GM21619 (cell line): ENCODE results near the gene MME.
"Not testable (repeated sequence)": the region's sequence is repeated elsewhere in the genome, so short reads cannot be mapped to it uniquely, and the experiment has no call there.

Source experiments
- ATAC-seq: cut with Tn5 transposase; IDR thresholded peaks from one replicate; pipeline ENCODE4 v1.9.1; 2021; ENCODE audit not compliant: unreplicated experiment

The MME gene

GRCh38 chr3:155083313-155083905, 3.3 kb downstream of the MME start:
- ATAC-seq, result no peak

DNA sequence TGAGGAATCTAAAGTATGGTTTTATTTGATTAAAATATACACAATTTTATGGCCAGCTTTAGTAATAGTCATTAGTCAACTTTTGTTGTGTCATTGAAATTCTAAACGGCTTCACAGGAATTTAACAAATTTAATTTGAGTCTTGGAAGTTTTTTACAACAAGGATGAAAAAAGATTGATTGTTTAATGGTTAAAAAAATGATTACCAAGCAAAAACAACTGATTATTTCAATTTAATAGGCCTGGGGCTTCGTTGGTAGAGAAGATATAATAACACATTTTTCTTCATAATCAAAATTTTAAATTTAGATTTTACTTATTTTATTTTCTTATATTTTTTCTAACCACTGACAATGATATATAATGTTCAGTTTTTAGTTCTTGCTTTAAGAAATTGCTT, 4.4 kb downstream of the MME start:
- ATAC-seq, result no peak

GRCh38 chr3:155086051-155086450, 5.9 kb downstream of the MME start:
- ATAC-seq, result no peak

- no peak for ATAC-seq
Measured at GRCh38 chr3:155088706-155089345, 8.7 kb downstream of the MME start.

GRCh38 chr3:155089495-155089894, 9.4 kb downstream of the MME start:
- no peak for ATAC-seq

DNA sequence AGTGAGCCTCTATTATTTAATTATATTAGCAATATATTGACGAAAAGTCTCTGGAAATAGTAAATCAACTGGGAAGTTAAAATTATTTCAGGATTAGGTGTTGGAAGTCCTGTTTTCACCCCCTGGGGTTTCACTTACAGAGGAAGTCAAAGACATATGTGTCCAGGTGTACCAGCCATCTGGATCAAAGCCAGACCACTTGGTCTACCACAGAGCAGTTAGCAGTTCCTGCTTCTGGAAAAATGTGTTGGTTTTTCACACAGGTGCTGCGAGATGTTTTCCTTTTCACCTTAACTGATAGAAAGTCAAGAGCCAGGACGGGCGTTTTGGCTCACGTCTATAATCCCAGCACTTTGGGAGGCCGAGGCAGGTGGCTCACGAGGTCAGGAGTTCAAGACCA, 13.1 kb downstream of the MME start:
- ATAC-seq, result no peak

GRCh38 chr3:155096303-155097008, 16.3 kb downstream of the MME start:
- no peak for ATAC-seq

DNA sequence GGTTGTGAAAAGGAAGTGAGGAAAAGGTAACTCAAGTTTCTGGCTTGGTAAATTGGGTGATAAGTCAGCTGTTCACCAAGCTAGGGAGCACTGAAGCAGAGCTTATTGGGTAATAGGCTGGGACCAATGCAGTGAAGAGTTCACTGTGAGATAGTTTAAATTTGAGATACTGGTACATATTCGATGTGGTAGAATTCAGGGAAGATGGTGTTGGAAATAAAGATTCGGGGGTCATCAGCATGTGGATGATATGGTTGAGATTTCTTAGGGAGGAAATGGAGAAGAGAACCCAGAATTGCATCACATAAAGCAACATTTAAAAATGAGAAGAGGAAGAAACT, 16.9 kb downstream of the MME start:
- ATAC-seq, result no peak

DNA sequence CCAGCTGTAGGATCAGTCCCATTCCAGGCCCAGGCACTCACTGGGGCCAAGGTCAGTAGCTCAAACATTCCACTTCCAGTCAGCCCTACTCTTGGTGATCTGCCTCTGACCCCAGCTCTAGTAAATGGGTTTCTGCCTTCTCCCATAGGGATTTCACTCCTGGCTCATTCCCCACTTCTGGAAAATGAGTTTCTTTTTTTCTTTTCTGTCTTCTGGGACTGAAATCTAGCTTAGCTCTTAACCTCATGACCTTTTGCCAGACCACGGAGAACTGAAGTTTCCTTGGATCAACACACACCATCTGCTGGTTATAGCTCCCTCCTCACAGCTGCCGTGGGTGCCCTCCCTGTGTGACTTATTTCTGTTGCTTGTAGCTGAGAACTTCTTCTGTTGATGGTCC, 21.3 kb downstream of the MME start:
- no peak for ATAC-seq

- no peak for ATAC-seq
Measured at GRCh38 chr3:155102329-155102728, 22.2 kb downstream of the MME start.

GRCh38 chr3:155103686-155104085, 23.6 kb downstream of the MME start:
- no peak for ATAC-seq

GRCh38 chr3:155106119-155106518, 26.0 kb downstream of the MME start:
- ATAC-seq, result no peak

DNA sequence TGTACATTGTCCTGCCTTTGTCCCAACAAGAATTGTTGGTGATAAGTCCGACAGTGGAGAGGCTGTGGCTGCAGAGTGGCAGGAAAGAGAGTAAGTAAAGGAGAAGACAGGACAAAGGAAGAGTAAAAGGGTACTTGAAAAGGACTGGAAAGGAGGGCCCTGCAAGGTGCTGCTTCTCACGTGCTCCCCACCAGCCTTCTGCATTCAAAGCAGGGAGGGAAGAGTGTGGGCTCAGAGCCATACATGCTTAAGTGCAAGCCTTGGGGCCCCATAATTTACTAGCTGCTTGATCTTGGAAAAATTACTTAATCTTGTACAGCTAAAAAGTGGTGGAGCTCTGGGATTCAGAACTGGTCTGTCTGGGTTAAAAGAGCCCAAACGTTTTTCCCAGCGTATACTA, 29.9 kb downstream of the MME start:
- ATAC-seq, result no peak

DNA sequence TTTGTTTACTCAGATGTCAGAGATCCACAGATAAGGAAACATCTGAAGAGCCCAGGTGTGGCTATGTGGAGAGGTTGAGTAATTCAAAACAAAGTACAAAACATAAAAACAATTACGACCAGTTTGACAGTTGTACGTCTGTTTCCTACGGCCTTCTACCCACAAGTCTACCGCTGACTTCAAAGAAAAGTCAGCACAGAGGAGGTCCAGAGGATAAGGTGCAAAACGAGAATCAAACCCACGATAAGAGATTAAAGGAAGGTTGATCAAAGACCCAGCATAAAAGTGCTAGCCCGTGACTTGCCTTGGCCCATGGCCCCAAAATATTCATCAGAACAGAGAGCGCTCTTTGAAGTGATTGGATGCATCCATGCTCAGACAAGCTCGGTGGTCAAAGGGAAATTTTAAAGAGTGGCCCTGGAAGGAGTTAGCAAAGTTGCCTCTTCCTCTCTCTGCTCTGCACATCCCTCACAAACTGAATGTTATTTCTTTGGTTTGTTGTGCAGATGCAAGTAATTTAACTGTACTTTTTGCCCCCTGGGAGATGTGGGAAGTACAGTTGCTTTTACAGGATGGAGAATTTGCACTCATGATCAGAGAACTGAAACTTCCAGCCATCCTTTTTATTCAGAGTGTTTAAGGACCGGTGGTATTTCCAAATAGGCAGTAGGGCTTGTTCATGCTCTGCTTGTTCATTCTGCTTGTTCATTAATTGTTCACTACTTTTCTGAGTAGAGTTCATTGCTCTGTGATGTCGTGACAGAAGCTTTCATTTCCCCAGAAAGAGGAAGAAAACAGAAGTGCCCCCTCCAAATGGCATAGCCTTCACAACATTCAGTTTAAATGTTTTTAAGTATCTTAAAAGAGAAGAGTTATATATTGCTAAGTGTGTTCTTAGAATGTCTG, 31.1 kb downstream of the MME start:
- ATAC-seq, result no peak

- ATAC-seq, result no peak
Measured at GRCh38 chr3:155111971-155112370, 31.9 kb downstream of the MME start.

GRCh38 chr3:155112661-155113389, 32.7 kb downstream of the MME start:
- no peak for ATAC-seq

DNA sequence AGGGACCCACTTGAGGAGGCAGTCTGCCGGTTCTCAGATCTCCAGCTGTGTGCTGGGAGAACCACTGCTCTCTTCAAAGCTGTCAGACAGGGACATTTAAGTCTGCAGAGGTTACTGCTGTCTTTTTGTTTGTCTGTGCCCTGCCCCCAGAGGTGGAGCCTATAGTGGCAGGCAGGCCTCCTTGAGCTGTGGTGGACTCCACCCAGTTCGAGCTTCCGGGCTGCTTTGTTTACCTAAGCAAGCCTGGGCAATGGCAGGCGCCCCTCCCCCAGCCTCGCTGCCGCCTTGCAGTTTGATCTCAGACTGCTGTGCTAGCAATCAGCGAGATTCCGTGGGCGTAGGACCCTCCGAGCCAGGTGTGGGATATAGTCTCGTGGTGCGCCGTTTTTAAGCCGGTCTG, 44.6 kb downstream of the MME start:
- ATAC-seq, result not testable (repeated sequence)

DNA sequence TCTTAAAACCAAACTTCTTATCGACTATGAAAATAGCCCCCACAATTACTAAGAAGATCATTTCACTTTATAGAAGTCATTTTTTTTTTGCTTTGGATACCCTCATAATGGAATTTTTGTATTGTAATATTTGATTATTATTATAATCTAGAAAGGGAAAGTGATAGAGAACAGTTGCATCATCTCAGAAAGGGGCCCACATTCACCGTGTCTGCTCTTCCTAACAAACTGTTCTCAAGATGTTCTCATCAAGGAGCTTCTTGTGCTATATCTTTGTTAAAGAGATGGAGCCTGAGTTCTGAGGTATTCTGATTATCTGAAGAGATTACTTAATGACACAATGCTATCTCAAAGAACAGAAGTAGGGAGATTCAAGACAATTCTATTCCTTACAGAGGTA, 49.3 kb downstream of the MME start:
- no peak for ATAC-seq

GRCh38 chr3:155130001-155130400, 49.9 kb downstream of the MME start:
- no peak for ATAC-seq

GRCh38 chr3:155131104-155131503, 51.0 kb downstream of the MME start:
- ATAC-seq, result peak; percentile 79

DNA sequence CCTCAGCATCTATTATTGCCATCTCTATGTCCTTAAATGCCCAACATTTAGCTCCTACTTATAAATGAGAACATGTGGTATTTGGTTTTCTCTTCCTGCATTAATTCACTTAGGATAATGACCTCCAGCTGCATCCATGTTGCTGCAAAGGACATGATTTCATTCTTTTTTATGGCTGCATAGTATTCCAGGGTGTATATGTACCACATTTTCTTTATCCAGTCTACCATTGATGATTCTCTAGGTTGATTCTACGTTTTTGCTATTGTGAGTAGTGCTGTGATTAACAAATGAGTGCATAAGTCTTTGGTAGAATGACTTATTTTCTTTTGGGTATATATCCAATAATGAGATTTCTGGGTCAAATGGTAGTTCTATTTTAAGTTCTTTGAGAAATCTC, 54.2 kb downstream of the MME start:
- not testable (repeated sequence) for ATAC-seq
